Activated naive CD4-positive, alpha-beta T cell treated with anti-CD3 and anti-CD28 coated beads for 36 hours (primary cell): ENCODE results near the gene RNF214. TPM values are rescaled to one million over a fixed set of nuclear protein-coding genes. Genes with fewer than 3 reads are reported as not detected.
"Not testable (repeated sequence)": the region's sequence is repeated elsewhere in the genome, so short reads cannot be mapped to it uniquely, and the experiment has no call there.

ENCODE experiments used
- CTCF ChIA-PET: fragments of 350-600 bp; sonication (Branson Sonifier 250); formaldehyde crosslinking; loops from one replicate; lab custom pipeline; 2021; ENCODE audit warnings: antibody characterized with exemption; lab: Charles Lee
- DNase-seq: peaks from one replicate; pipeline ENCODE4 v3.0.0-alpha.2; 2020
- H3K27ac Mint-ChIP-seq: one replicate; pipeline ENCODE4 v1.8.0; 2021; ENCODE audit warnings: mild to moderate bottlenecking, mixed read lengths
- H3K27me3 Mint-ChIP-seq: one replicate; pipeline ENCODE4 v1.8.0; 2021; ENCODE audit warnings: low read depth, mixed read lengths
- H3K36me3 Mint-ChIP-seq: one replicate; pipeline ENCODE4 v1.8.0; 2021; ENCODE audit warnings: low read depth, mixed read lengths
- H3K4me1 Mint-ChIP-seq: one replicate; pipeline ENCODE4 v1.8.0; 2021; ENCODE audit warnings: low read depth, mixed read lengths
- H3K4me3 Mint-ChIP-seq: one replicate; pipeline ENCODE4 v1.8.0; 2021; ENCODE audit warnings: mild to moderate bottlenecking, moderate library complexity, mixed read lengths
- H3K9me3 Mint-ChIP-seq: one replicate; pipeline ENCODE4 v1.8.0; 2021; ENCODE audit warnings: mixed read lengths
- intact Hi-C: fragments of 100-400 bp; cut with micrococcal nuclease; formaldehyde crosslinking; loops from one replicate; pipeline ENCODE4 v1.15.1; 2023
- total RNA-seq, 2 experiments: library from RNA; stranded (reverse); gene quantifications; one replicate each; pipeline ENCODE4 v1.2.3, GENCODE V29; 2021

Gene RNF214
- total RNA-seq, 2 experiments from 2014 or later = 14.0 to 14.4 TPM

- peaks cover 9% of the 10 kb centered on the region for H3K36me3 Mint-ChIP-seq
- no peak overlapping the region for H3K4me3 Mint-ChIP-seq
- CTCF ChIA-PET = no interaction called here
- no peaks in the 10 kb centered on the region for H3K9me3 Mint-ChIP-seq
- H3K27ac Mint-ChIP-seq = no peak overlapping the region
- no peak for DNase-seq
- no peaks in the 10 kb centered on the region for H3K27me3 Mint-ChIP-seq
- H3K4me1 Mint-ChIP-seq = no peaks in the 10 kb centered on the region
- intact Hi-C loops = no loop called here
Measured at GRCh38 chr11:117258576-117258975, 26.1 kb downstream of the RNF214 start.

GRCh38 chr11:117259417-117259816 lies 26.9 kb downstream of the RNF214 start:
- no peaks in the 10 kb centered on the region for H3K27me3 Mint-ChIP-seq
- DNase-seq = no peak
- peaks cover 11% of the 10 kb centered on the region for H3K36me3 Mint-ChIP-seq
- no peaks in the 10 kb centered on the region for H3K4me1 Mint-ChIP-seq
- CTCF ChIA-PET = no interaction called here
- no peak overlapping the region for H3K4me3 Mint-ChIP-seq
- H3K27ac Mint-ChIP-seq = no peak overlapping the region
- no peaks in the 10 kb centered on the region for H3K9me3 Mint-ChIP-seq
- intact Hi-C loops = no loop called here

GRCh38 chr11:117264624-117265323 lies 32.3 kb downstream of the RNF214 start:
- DNase-seq, H3K4me3 Mint-ChIP-seq, intact Hi-C loops, CTCF ChIA-PET, H3K27me3 Mint-ChIP-seq, H3K4me1 Mint-ChIP-seq, H3K9me3 Mint-ChIP-seq, H3K36me3 Mint-ChIP-seq, H3K27ac Mint-ChIP-seq: not testable (repeated sequence)

GRCh38 chr11:117265745-117266144 lies 33.3 kb downstream of the RNF214 start:
- no peak overlapping the region for H3K27ac Mint-ChIP-seq
- CTCF ChIA-PET = no interaction called here

GRCh38 chr11:117269856-117270255 lies 37.4 kb downstream of the RNF214 start:
- peaks cover 2% of the 10 kb centered on the region for H3K9me3 Mint-ChIP-seq
- CTCF ChIA-PET = no interaction called here
- peaks cover 9% of the 10 kb centered on the region for H3K36me3 Mint-ChIP-seq
- H3K27ac Mint-ChIP-seq = no peak overlapping the region
- no peaks in the 10 kb centered on the region for H3K4me1 Mint-ChIP-seq
- intact Hi-C loops = no loop called here
- no peak for DNase-seq
- no peak overlapping the region for H3K4me3 Mint-ChIP-seq
- no peaks in the 10 kb centered on the region for H3K27me3 Mint-ChIP-seq

More at GRCh38 chr11:117265745-117266144, 33.3 kb downstream of the RNF214 start:
- no peak overlapping the region for H3K4me3 Mint-ChIP-seq
- no peaks in the 10 kb centered on the region for H3K4me1 Mint-ChIP-seq
- H3K27me3 Mint-ChIP-seq = no peaks in the 10 kb centered on the region
- intact Hi-C loops = no loop called here
- H3K9me3 Mint-ChIP-seq = no peaks in the 10 kb centered on the region
- H3K36me3 Mint-ChIP-seq = peaks cover 5% of the 10 kb centered on the region
- no peak for DNase-seq

GRCh38 chr11:117271208-117271607 lies 38.7 kb downstream of the RNF214 start:
- CTCF ChIA-PET = no interaction called here
- H3K4me1 Mint-ChIP-seq = no peaks in the 10 kb centered on the region
- no peak overlapping the region for H3K27ac Mint-ChIP-seq
- H3K27me3 Mint-ChIP-seq = no peaks in the 10 kb centered on the region
- H3K9me3 Mint-ChIP-seq = peaks cover 2% of the 10 kb centered on the region
- H3K4me3 Mint-ChIP-seq = no peak overlapping the region
- intact Hi-C loops = no loop called here
- no peak for DNase-seq
- peaks cover 12% of the 10 kb centered on the region for H3K36me3 Mint-ChIP-seq

GRCh38 chr11:117272175-117272574 lies 39.7 kb downstream of the RNF214 start:
- CTCF ChIA-PET, H3K27ac Mint-ChIP-seq: not testable (repeated sequence)

GRCh38 chr11:117273550-117274289 lies 41.2 kb downstream of the RNF214 start:
- intact Hi-C loops = no loop called here
- no peaks in the 10 kb centered on the region for H3K27me3 Mint-ChIP-seq
- H3K27ac Mint-ChIP-seq = no peak overlapping the region
- H3K9me3 Mint-ChIP-seq = peaks cover 2% of the 10 kb centered on the region
- no peaks in the 10 kb centered on the region for H3K4me1 Mint-ChIP-seq
- no peak for DNase-seq
- CTCF ChIA-PET = no interaction called here
- peaks cover 12% of the 10 kb centered on the region for H3K36me3 Mint-ChIP-seq
- no peak overlapping the region for H3K4me3 Mint-ChIP-seq

More at GRCh38 chr11:117272175-117272574, 39.7 kb downstream of the RNF214 start:
- intact Hi-C loops, DNase-seq, H3K4me3 Mint-ChIP-seq, H3K4me1 Mint-ChIP-seq, H3K27me3 Mint-ChIP-seq, H3K9me3 Mint-ChIP-seq: not testable (repeated sequence)
- H3K36me3 Mint-ChIP-seq = peaks cover 12% of the 10 kb centered on the region

GRCh38 chr11:117278347-117278746 lies 45.9 kb downstream of the RNF214 start:
- CTCF ChIA-PET = no interaction called here
- Mint-ChIP-seq H3K4me3 (no peak overlapping the region), H3K27me3 (no peaks in the 10 kb centered on the region), H3K4me1 (peaks cover 3% of the 10 kb centered on the region), H3K9me3 (no peaks in the 10 kb centered on the region), H3K36me3 (peaks cover 18% of the 10 kb centered on the region), H3K27ac (no peak overlapping the region)
- intact Hi-C loops = no loop called here
- no peak for DNase-seq

GRCh38 chr11:117279711-117280376 lies 47.4 kb downstream of the RNF214 start:
- H3K4me1 Mint-ChIP-seq = peaks cover 3% of the 10 kb centered on the region
- no peak overlapping the region for H3K4me3 Mint-ChIP-seq
- no peaks in the 10 kb centered on the region for H3K27me3 Mint-ChIP-seq
- H3K36me3 Mint-ChIP-seq = peaks cover 18% of the 10 kb centered on the region
- CTCF ChIA-PET = interaction anchor here (0.5 to 1.2 kb wide), 3 partner anchors 39 to 316 kb away, joined by 3 to 6 read pairs (median 5); no protein-coding TSS in a partner anchor
- no peak for DNase-seq
- peak overlapping the region; percentile 42 for H3K27ac Mint-ChIP-seq
- intact Hi-C loops = no loop called here
- no peaks in the 10 kb centered on the region for H3K9me3 Mint-ChIP-seq

GRCh38 chr11:117281159-117281558 lies 48.7 kb downstream of the RNF214 start:
- Mint-ChIP-seq H3K4me3 (no peak overlapping the region), H3K4me1 (peaks cover 3% of the 10 kb centered on the region), H3K27me3 (no peaks in the 10 kb centered on the region), H3K9me3 (no peaks in the 10 kb centered on the region), H3K27ac (no peak overlapping the region), H3K36me3 (peaks cover 18% of the 10 kb centered on the region)
- DNase-seq = no peak
- intact Hi-C loops = no loop called here
- CTCF ChIA-PET = no interaction called here

GRCh38 chr11:117281869-117282268 lies 49.4 kb downstream of the RNF214 start:
- no peak for DNase-seq
- Mint-ChIP-seq H3K36me3 (peaks cover 21% of the 10 kb centered on the region), H3K27me3 (no peaks in the 10 kb centered on the region), H3K4me3 (no peak overlapping the region), H3K27ac (no peak overlapping the region), H3K9me3 (no peaks in the 10 kb centered on the region), H3K4me1 (peaks cover 3% of the 10 kb centered on the region)
- CTCF ChIA-PET = no interaction called here
- intact Hi-C loops = no loop called here
